Measurements from ENCODE around the gene HTR7. TPM values are rescaled to one million over a fixed set of nuclear protein-coding genes. Genes with fewer than 3 reads are reported as not detected.

HTR7 gene
- total RNA-seq, 1 donor, result 9.8 TPM

GRCh38 chr10:90866050-90866598 is 8.3 kb upstream of the HTR7 start:
- Histone ChIP-seq H3K4me2 (ENCODE audit: insufficient read depth, low read length) (no peak overlapping the region), H3K4me1 (ENCODE audit: insufficient read depth, low read length) (peaks cover 4% of the 10 kb centered on the region), H2AFZ (ENCODE audit: low read length) (no peak overlapping the region), H3K79me2 (ENCODE audit: insufficient read depth, low read length) (no peaks in the 10 kb centered on the region), H3K27me3 (ENCODE audit: insufficient read depth, low read length) (peaks cover 8% of the 10 kb centered on the region), H3K9me3 (ENCODE audit: low read depth, low read length) (no peaks in the 10 kb centered on the region), H3K4me3 (ENCODE audit: insufficient read depth, low read length) (no peak overlapping the region), H3K36me3 (ENCODE audit: insufficient read depth, low read length) (no peaks in the 10 kb centered on the region), H3K27ac (ENCODE audit: low read depth, low read length) (no peak overlapping the region), H4K20me1 (ENCODE audit: insufficient read depth, low read length) (no peaks in the 10 kb centered on the region)
- no peak for DNase-seq (ENCODE audit: insufficient read length, low spot score, missing footprints)
- no peak for TF ChIP-seq CTCF (IDR thresholded peaks at IDR 0.05; ENCODE audit: extremely low read depth, low read depth, low read length)

- peak; percentile 52 for TF ChIP-seq CTCF (IDR thresholded peaks at IDR 0.05; ENCODE audit: extremely low read depth, low read depth, low read length)
- no peaks in the 10 kb centered on the region for H4K20me1 ChIP-seq (ENCODE audit: insufficient read depth, low read length)
- H3K27ac ChIP-seq (ENCODE audit: low read depth, low read length), result no peak overlapping the region
- H3K27me3 ChIP-seq (ENCODE audit: insufficient read depth, low read length), result peaks cover 8% of the 10 kb centered on the region
- no peaks in the 10 kb centered on the region for H3K9me3 ChIP-seq (ENCODE audit: low read depth, low read length)
- H3K4me3 ChIP-seq (ENCODE audit: insufficient read depth, low read length), result no peak overlapping the region
- H3K4me2 ChIP-seq (ENCODE audit: insufficient read depth, low read length), result no peak overlapping the region
- H3K4me1 ChIP-seq (ENCODE audit: insufficient read depth, low read length), result no peaks in the 10 kb centered on the region
- no peaks in the 10 kb centered on the region for H3K79me2 ChIP-seq (ENCODE audit: insufficient read depth, low read length)
- no peak for DNase-seq (ENCODE audit: insufficient read length, low spot score, missing footprints)
- H3K36me3 ChIP-seq (ENCODE audit: insufficient read depth, low read length), result no peaks in the 10 kb centered on the region
- H2AFZ ChIP-seq (ENCODE audit: low read length), result no peak overlapping the region
Observed at GRCh38 chr10:90865401-90865800, 7.6 kb upstream of the HTR7 start.

- no peak overlapping the region for H2AFZ ChIP-seq (ENCODE audit: low read length)
- peaks cover 21% of the 10 kb centered on the region for H3K4me1 ChIP-seq (ENCODE audit: insufficient read depth, low read length)
- no peaks in the 10 kb centered on the region for H3K36me3 ChIP-seq (ENCODE audit: insufficient read depth, low read length)
- H4K20me1 ChIP-seq (ENCODE audit: insufficient read depth, low read length), result no peaks in the 10 kb centered on the region
- H3K79me2 ChIP-seq (ENCODE audit: insufficient read depth, low read length), result no peaks in the 10 kb centered on the region
- H3K27ac ChIP-seq (ENCODE audit: low read depth, low read length), result no peak overlapping the region
- H3K4me3 ChIP-seq (ENCODE audit: insufficient read depth, low read length), result no peak overlapping the region
- TF ChIP-seq CTCF (IDR thresholded peaks at IDR 0.05; ENCODE audit: extremely low read depth, low read depth, low read length), result peak; percentile 88
- no peaks in the 10 kb centered on the region for H3K9me3 ChIP-seq (ENCODE audit: low read depth, low read length)
- no peak overlapping the region for H3K4me2 ChIP-seq (ENCODE audit: insufficient read depth, low read length)
- no peak for DNase-seq (ENCODE audit: insufficient read length, low spot score, missing footprints)
- H3K27me3 ChIP-seq (ENCODE audit: insufficient read depth, low read length), result peaks cover 8% of the 10 kb centered on the region
Observed at GRCh38 chr10:90862908-90863514, 5.2 kb upstream of the HTR7 start.

GRCh38 chr10:90860790-90861189 is 3.0 kb upstream of the HTR7 start:
- Histone ChIP-seq H3K4me1 (ENCODE audit: insufficient read depth, low read length) (peaks cover 21% of the 10 kb centered on the region), H3K4me3 (ENCODE audit: insufficient read depth, low read length) (no peak overlapping the region), H2AFZ (ENCODE audit: low read length) (no peak overlapping the region), H3K9me3 (ENCODE audit: low read depth, low read length) (no peaks in the 10 kb centered on the region), H3K27ac (ENCODE audit: low read depth, low read length) (no peak overlapping the region), H3K36me3 (ENCODE audit: insufficient read depth, low read length) (no peaks in the 10 kb centered on the region), H3K27me3 (ENCODE audit: insufficient read depth, low read length) (no peaks in the 10 kb centered on the region), H3K79me2 (ENCODE audit: insufficient read depth, low read length) (peaks cover 7% of the 10 kb centered on the region), H3K4me2 (ENCODE audit: insufficient read depth, low read length) (no peak overlapping the region), H4K20me1 (ENCODE audit: insufficient read depth, low read length) (no peaks in the 10 kb centered on the region)
- TF ChIP-seq CTCF (IDR thresholded peaks at IDR 0.05; ENCODE audit: extremely low read depth, low read depth, low read length), result no peak
- DNase-seq (ENCODE audit: insufficient read length, low spot score, missing footprints), result no peak
